AML-193 (cell line): ENCODE data around the gene MINDY2.
"Not testable (repeated sequence)": the region's sequence is repeated elsewhere in the genome, so short reads cannot be mapped to it uniquely, and the experiment has no call there.

Experiments used
- DNase-seq, 2 experiments: peaks; one replicate each; lab custom pipeline; 2025; lab: John Stamatoyannopoulos, UW

MINDY2 gene

GRCh38 chr15:58805095-58805494 lies 34.0 kb downstream of the MINDY2 start:
- no peak for DNase-seq

- DNase-seq = not testable (repeated sequence)
Observed at GRCh38 chr15:58823267-58823666, 52.2 kb downstream of the MINDY2 start.

GRCh38 chr15:58830556-58830955 lies 59.5 kb downstream of the MINDY2 start:
- no peak for DNase-seq

- not testable (repeated sequence) for DNase-seq
Observed at GRCh38 chr15:58833681-58834426, 62.8 kb downstream of the MINDY2 start.

- DNase-seq = peak; percentile 40 to 47
Observed at GRCh38 chr15:58839485-58839884, 68.4 kb downstream of the MINDY2 start.

GRCh38 chr15:58840048-58840447 lies 68.9 kb downstream of the MINDY2 start:
- no peak for DNase-seq

- no peak for DNase-seq
Observed at GRCh38 chr15:58842713-58843396, 71.8 kb downstream of the MINDY2 start.

- not testable (repeated sequence) for DNase-seq
Observed at GRCh38 chr15:58851205-58851604, 80.1 kb downstream of the MINDY2 start.

- peak; percentile 14 to 16 for DNase-seq
Observed at GRCh38 chr15:58852347-58852746, 81.2 kb downstream of the MINDY2 start.

GRCh38 chr15:58854593-58854992 lies 83.5 kb downstream of the MINDY2 start:
- no peak for DNase-seq

GRCh38 chr15:58856086-58856485 lies 85.0 kb downstream of the MINDY2 start:
- no peak for DNase-seq

GRCh38 chr15:58856621-58857020 lies 85.5 kb downstream of the MINDY2 start:
- DNase-seq = not testable (repeated sequence)

GRCh38 chr15:58862326-58862725 lies 91.2 kb downstream of the MINDY2 start:
- DNase-seq = no peak

- no peak for DNase-seq
Observed at GRCh38 chr15:58864602-58865424, 93.7 kb downstream of the MINDY2 start.

GRCh38 chr15:58865425-58865880 lies 94.4 kb downstream of the MINDY2 start:
- no peak for DNase-seq

- no peak for DNase-seq
Observed at GRCh38 chr15:58867926-58868325, 96.8 kb downstream of the MINDY2 start.

- DNase-seq = peak; percentile 45 to 70
Observed at GRCh38 chr15:58870451-58870850, 99.3 kb downstream of the MINDY2 start.

- DNase-seq = peak; percentile 8 to 13
Observed at GRCh38 chr15:58873267-58873666, 102.2 kb downstream of the MINDY2 start.

- no peak for DNase-seq
Observed at GRCh38 chr15:58875343-58875742, 104.2 kb downstream of the MINDY2 start.

- no peak for DNase-seq
Observed at GRCh38 chr15:58876306-58877106, 105.4 kb downstream of the MINDY2 start.

GRCh38 chr15:58877999-58878825 lies 107.1 kb downstream of the MINDY2 start:
- DNase-seq = no peak
